NT2/D1 (cell line): Measurements from ENCODE around the gene INF2.

Experiments used
- SUZ12 ChIP-seq: IDR thresholded peaks from 2 replicates; pipeline ENCODE4 v1.6.1; 2011; ENCODE audit not compliant: insufficient read length, insufficient read depth; ENCODE audit errors: extremely low read depth
- YY1 ChIP-seq: IDR thresholded peaks from 2 replicates; pipeline ENCODE4 v1.6.1; 2011; ENCODE audit not compliant: insufficient read length, insufficient read depth
- ZNF274 ChIP-seq: IDR thresholded peaks from 2 replicates; pipeline ENCODE4 v1.6.1; 2011; ENCODE audit warnings: mild to moderate bottlenecking, low read depth, low read length

- TF ChIP-seq YY1 (no peak), ZNF274 (no peak), SUZ12 (no peak)
Measured at GRCh38 chr14:104771374-104771773, 82.0 kb downstream of the INF2 start.
